Hepatocyte (in vitro differentiated cells): ENCODE measurements around the gene PABPC3.

ENCODE experiments used
- EZH2 ChIP-seq: fragments of 200-600 bp; sonication (generic); IDR thresholded peaks from 2 replicates; pipeline ENCODE4 v1.6.1; 2016; ENCODE audit warnings: antibody characterized with exemption, mild to moderate bottlenecking, borderline replicate concordance
- EZH2phosphoT487 ChIP-seq: fragments of 200-600 bp; sonication (generic); IDR thresholded peaks from one replicate; pipeline ENCODE4 v1.6.1; 2018; ENCODE audit warnings: antibody characterized with exemption, mild to moderate bottlenecking, low read depth, moderate library complexity; ENCODE audit not compliant: unreplicated experiment, severe bottlenecking
- TF ChIP-seq, protein P1 (sequence below): fragments of 200-600 bp; sonication (generic); IDR thresholded peaks from 2 replicates; pipeline ENCODE4 v1.5.1; 2016; ENCODE audit warnings: antibody characterized with exemption, mild to moderate bottlenecking; ENCODE audit not compliant: poor library complexity

DNA sequence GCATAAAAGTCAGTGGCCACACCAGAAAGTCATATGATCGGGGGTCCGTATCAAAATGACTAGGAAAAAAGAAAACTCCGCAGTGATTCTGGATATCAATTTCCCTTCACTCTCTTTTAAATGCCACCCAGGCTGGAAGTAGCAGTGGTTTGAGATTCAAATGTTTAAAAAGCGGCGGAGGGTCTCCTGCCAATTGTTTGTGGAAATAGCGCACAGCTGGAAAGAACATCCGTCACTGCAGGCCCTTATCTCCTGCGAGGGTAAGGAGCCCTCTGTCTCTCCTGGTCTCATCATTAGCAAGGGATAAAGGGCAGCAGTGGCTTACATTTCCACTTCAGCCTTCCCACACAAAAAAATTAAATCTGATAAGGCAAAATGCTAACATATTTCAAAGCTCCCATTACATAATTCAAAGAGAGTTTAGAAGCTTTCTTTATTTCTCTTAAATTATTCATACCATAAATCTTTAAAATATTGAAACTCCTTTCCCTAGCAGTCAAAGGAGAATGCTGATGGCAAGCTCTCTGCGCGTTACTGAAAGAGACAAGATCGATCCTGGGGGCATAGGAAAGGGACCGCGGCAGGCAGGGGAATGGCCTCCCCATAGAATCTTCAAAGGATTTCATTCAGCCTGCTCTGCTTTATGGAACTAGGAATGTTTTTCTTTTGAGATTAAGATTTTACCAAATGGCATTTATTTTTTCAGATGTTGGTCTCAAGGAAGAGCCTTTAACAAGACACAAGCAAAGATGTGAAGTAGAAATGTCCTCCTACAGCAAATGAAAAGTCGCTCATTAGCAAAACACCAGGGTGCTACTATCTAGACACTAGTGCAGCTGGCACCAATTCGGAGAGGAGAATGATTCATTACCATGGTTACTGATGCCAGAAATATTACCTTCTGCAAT lies 41.2 kb downstream of the PABPC3 start:
- TF ChIP-seq, protein P1, sequence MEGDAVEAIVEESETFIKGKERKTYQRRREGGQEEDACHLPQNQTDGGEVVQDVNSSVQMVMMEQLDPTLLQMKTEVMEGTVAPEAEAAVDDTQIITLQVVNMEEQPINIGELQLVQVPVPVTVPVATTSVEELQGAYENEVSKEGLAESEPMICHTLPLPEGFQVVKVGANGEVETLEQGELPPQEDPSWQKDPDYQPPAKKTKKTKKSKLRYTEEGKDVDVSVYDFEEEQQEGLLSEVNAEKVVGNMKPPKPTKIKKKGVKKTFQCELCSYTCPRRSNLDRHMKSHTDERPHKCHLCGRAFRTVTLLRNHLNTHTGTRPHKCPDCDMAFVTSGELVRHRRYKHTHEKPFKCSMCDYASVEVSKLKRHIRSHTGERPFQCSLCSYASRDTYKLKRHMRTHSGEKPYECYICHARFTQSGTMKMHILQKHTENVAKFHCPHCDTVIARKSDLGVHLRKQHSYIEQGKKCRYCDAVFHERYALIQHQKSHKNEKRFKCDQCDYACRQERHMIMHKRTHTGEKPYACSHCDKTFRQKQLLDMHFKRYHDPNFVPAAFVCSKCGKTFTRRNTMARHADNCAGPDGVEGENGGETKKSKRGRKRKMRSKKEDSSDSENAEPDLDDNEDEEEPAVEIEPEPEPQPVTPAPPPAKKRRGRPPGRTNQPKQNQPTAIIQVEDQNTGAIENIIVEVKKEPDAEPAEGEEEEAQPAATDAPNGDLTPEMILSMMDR: no peak
- no peak for TF ChIP-seq EZH2phosphoT487
- TF ChIP-seq EZH2: no peak
